Type B pancreatic cell (in vitro differentiated cells): Measurements from ENCODE around the gene PPM1L. TPM values are rescaled to one million over a fixed set of nuclear protein-coding genes. Genes with fewer than 3 reads are reported as not detected.

Experiments used
- DNase-seq: peaks from one replicate; pipeline ENCODE4 v3.0.0; 2021; ENCODE audit warnings: mixed read lengths; ENCODE audit not compliant: unreplicated experiment; ENCODE audit errors: extremely low spot score
- H3K27ac Mint-ChIP-seq: 2 replicates; pipeline ENCODE4 v1.8.0; 2021; ENCODE audit warnings: mild to moderate bottlenecking, mixed read lengths
- H3K27me3 Mint-ChIP-seq: 2 replicates; pipeline ENCODE4 v1.8.0; 2021; ENCODE audit warnings: mixed read lengths
- H3K36me3 Mint-ChIP-seq: 2 replicates; pipeline ENCODE4 v1.8.0; 2021; ENCODE audit warnings: mixed read lengths
- H3K4me1 Mint-ChIP-seq: one replicate; pipeline ENCODE4 v1.8.0; 2021; ENCODE audit warnings: mixed read lengths; ENCODE audit not compliant: unreplicated experiment
- H3K4me3 Mint-ChIP-seq: 2 replicates; pipeline ENCODE4 v1.8.0; 2021; ENCODE audit warnings: mild to moderate bottlenecking, mixed read lengths
- H3K9me3 Mint-ChIP-seq: 2 replicates; pipeline ENCODE4 v1.8.0; 2021; ENCODE audit warnings: mixed read lengths
- total RNA-seq: library from RNA; stranded (reverse); gene quantifications from 2 replicates; pipeline ENCODE4 v1.2.1, GENCODE V29; 2021; ENCODE audit warnings: low replicate concordance
- TF ChIP-seq, protein P1 (sequence below): fragments of 200-600 bp; sonication (generic); conservative IDR thresholded peaks from 2 replicates; pipeline ENCODE4 v1.5.0; 2021; ENCODE audit warnings: antibody characterized with exemption, mild to moderate bottlenecking

PPM1L gene
- total RNA-seq, 1 donor from 2014 or later: 29.4 TPM

DNA sequence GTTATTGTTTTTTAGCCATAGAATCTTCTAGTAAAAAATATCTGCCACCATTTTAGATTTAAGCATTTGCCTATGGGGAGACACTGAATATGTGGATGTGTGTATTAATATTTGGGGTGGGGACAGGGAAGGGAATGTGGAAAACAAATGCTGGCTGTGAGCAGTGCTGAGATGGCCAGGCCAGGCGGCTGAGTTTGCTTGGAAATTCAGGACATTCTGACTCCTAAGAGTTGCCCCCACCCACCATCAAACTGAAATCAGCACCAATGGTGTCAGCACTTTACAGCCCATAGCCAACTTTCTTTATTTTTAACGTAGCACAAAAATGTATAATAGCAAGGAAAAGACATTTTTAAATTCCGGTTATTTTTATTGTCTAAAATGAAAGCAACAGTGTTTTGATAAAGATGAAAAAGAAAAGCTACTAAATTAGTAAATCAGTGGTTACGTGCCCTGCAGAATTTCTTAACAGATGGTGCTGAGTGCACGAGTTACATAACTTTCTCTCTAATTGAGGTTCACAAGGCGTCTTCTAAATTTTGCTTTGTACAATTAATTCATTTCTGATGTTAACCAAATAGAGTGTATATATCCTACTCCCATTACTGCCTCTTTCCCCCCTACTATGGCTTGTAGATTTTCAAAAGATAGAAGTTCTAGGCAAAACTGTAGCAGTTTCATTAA lies 315.1 kb downstream of the PPM1L start:
- no peak overlapping the region for H3K4me3 Mint-ChIP-seq
- H3K27me3 Mint-ChIP-seq: no peaks in the 10 kb centered on the region
- TF ChIP-seq, protein P1, sequence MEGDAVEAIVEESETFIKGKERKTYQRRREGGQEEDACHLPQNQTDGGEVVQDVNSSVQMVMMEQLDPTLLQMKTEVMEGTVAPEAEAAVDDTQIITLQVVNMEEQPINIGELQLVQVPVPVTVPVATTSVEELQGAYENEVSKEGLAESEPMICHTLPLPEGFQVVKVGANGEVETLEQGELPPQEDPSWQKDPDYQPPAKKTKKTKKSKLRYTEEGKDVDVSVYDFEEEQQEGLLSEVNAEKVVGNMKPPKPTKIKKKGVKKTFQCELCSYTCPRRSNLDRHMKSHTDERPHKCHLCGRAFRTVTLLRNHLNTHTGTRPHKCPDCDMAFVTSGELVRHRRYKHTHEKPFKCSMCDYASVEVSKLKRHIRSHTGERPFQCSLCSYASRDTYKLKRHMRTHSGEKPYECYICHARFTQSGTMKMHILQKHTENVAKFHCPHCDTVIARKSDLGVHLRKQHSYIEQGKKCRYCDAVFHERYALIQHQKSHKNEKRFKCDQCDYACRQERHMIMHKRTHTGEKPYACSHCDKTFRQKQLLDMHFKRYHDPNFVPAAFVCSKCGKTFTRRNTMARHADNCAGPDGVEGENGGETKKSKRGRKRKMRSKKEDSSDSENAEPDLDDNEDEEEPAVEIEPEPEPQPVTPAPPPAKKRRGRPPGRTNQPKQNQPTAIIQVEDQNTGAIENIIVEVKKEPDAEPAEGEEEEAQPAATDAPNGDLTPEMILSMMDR: no peak
- no peaks in the 10 kb centered on the region for H3K9me3 Mint-ChIP-seq
- no peak for DNase-seq
- H3K36me3 Mint-ChIP-seq: peaks cover 11% of the 10 kb centered on the region
- no peak overlapping the region for H3K27ac Mint-ChIP-seq
- H3K4me1 Mint-ChIP-seq: no peaks in the 10 kb centered on the region

DNA sequence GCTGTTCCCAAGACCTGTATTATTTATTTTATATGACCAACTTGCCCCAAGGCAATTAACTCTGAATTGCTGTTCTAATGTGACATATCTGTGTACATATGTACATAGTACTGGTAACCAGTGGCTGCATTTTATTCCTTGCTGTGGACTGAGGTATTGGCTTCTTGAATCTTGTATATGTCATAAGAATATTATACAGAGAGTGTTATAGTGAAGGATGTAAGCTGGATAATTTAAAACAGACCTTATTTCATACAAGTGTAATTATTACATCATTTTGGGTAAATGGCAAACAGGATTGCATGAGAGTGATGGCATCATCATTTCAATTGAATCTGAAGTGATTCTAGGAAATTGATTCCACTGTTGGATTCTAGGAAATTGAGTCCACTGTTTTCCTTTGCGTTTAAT lies 316.2 kb downstream of the PPM1L start:
- Mint-ChIP-seq H3K27ac (no peak overlapping the region), H3K9me3 (no peaks in the 10 kb centered on the region), H3K4me3 (no peak overlapping the region), H3K36me3 (peaks cover 11% of the 10 kb centered on the region), H3K4me1 (no peaks in the 10 kb centered on the region), H3K27me3 (no peaks in the 10 kb centered on the region)
- DNase-seq: no peak
- TF ChIP-seq, protein P1: no peak

DNA sequence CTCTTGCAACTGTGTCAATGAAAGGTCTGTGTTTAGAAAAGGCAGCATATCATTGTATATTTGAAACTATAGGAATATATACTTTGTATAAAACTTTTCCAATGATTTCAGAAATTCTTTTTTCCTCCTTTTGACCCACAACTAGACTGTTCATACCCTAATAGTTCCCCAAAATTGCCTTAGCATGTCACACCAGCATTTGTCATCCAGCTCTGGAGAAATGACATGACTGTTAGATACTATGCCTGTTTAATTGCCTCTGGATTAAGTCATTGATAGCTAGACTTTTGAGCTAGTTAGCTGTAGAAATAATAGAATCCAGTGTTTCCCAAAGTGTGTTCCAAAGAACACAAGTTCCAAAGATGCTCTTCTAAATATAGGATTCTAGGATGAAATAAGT lies 316.7 kb downstream of the PPM1L start:
- no peaks in the 10 kb centered on the region for H3K27me3 Mint-ChIP-seq
- no peak overlapping the region for H3K4me3 Mint-ChIP-seq
- H3K4me1 Mint-ChIP-seq: no peaks in the 10 kb centered on the region
- H3K9me3 Mint-ChIP-seq: no peaks in the 10 kb centered on the region
- no peak for DNase-seq
- H3K36me3 Mint-ChIP-seq: peaks cover 7% of the 10 kb centered on the region
- TF ChIP-seq, protein P1: no peak
- H3K27ac Mint-ChIP-seq: no peak overlapping the region

DNA sequence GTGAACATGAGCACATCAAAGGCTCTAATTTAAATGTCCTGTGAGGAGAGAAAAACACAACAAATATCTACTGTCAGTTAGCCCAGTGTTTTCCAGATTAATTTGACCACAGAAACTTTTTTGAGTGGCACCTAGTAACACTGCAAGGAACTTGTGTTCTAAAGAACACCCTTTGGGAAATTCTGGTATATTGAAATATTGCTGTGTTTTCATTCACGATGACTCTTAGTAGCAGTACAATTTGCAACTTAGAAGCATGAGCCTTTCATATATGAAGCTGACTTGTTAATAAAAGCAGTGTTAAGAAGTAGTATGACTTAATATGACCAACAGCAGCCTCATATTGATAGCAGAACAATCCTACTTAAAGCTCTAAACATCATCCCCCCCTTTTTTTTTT lies 317.1 kb downstream of the PPM1L start:
- Mint-ChIP-seq H3K27ac (no peak overlapping the region), H3K9me3 (no peaks in the 10 kb centered on the region), H3K36me3 (peaks cover 6% of the 10 kb centered on the region), H3K4me3 (no peak overlapping the region), H3K27me3 (no peaks in the 10 kb centered on the region), H3K4me1 (no peaks in the 10 kb centered on the region)
- TF ChIP-seq, protein P1: no peak
- no peak for DNase-seq

GRCh38 chr3:161081633-161082032 lies 325.6 kb downstream of the PPM1L start:
- H3K4me3 Mint-ChIP-seq: no peak overlapping the region
- DNase-seq: no peak
- peaks cover 4% of the 10 kb centered on the region for H3K36me3 Mint-ChIP-seq
- H3K9me3 Mint-ChIP-seq: no peaks in the 10 kb centered on the region
- TF ChIP-seq, protein P1: no peak
- H3K27ac Mint-ChIP-seq: no peak overlapping the region
- H3K4me1 Mint-ChIP-seq: no peaks in the 10 kb centered on the region
- H3K27me3 Mint-ChIP-seq: no peaks in the 10 kb centered on the region
